GM21528 (cell line): Measurements from ENCODE around the gene SSPN.
"Not testable (repeated sequence)": the region's sequence is repeated elsewhere in the genome, so short reads cannot be mapped to it uniquely, and the experiment has no call there.

Experiments
- ATAC-seq: cut with Tn5 transposase; IDR thresholded peaks from one replicate; pipeline ENCODE4 v1.9.1; 2021; ENCODE audit warnings: mild to moderate bottlenecking, moderate library complexity; ENCODE audit not compliant: unreplicated experiment, low FRiP score

The SSPN gene

GRCh38 chr12:26226122-26226521 is 30.7 kb downstream of the SSPN start:
- ATAC-seq = no peak

- ATAC-seq = no peak
These were observed 31.4 kb downstream of the SSPN start for GRCh38 chr12:26226629-26227360.

GRCh38 chr12:26227361-26227745 is 32.0 kb downstream of the SSPN start:
- no peak for ATAC-seq

GRCh38 chr12:26229910-26230309 is 34.5 kb downstream of the SSPN start:
- ATAC-seq = no peak

- ATAC-seq = no peak
These were observed 36.1 kb downstream of the SSPN start for GRCh38 chr12:26231470-26231869.

GRCh38 chr12:26231921-26232320 is 36.5 kb downstream of the SSPN start:
- ATAC-seq = no peak

- ATAC-seq = no peak
These were observed 38.3 kb downstream of the SSPN start for GRCh38 chr12:26233631-26234030.

- not testable (repeated sequence) for ATAC-seq
These were observed 40.1 kb downstream of the SSPN start for GRCh38 chr12:26235465-26235864.

- ATAC-seq = no peak
These were observed 43.2 kb downstream of the SSPN start for GRCh38 chr12:26238341-26239121.

- no peak for ATAC-seq
These were observed 43.9 kb downstream of the SSPN start for GRCh38 chr12:26239122-26239851.

- ATAC-seq = no peak
These were observed 44.8 kb downstream of the SSPN start for GRCh38 chr12:26239852-26240815.

GRCh38 chr12:26241080-26241479 is 45.7 kb downstream of the SSPN start:
- ATAC-seq = no peak

- ATAC-seq = no peak
These were observed 47.3 kb downstream of the SSPN start for GRCh38 chr12:26242683-26243082.

- ATAC-seq = no peak
These were observed 49.1 kb downstream of the SSPN start for GRCh38 chr12:26244503-26244902.

- no peak for ATAC-seq
These were observed 50.0 kb downstream of the SSPN start for GRCh38 chr12:26245175-26245942.

GRCh38 chr12:26246483-26247164 is 51.3 kb downstream of the SSPN start:
- ATAC-seq = no peak

GRCh38 chr12:26247873-26248272 is 52.5 kb downstream of the SSPN start:
- ATAC-seq = no peak

- ATAC-seq = no peak
These were observed 55.4 kb downstream of the SSPN start for GRCh38 chr12:26250801-26251200.

- ATAC-seq = no peak
These were observed 56.2 kb downstream of the SSPN start for GRCh38 chr12:26251600-26251999.
